MM.1S (cell line): ENCODE measurements around the gene TNXB.

Experiments
- CTCF ChIP-seq: fragments of 300-600 bp; sonication (generic); IDR thresholded peaks from 2 replicates; pipeline ENCODE4 v1.5.1; 2016; ENCODE audit warnings: antibody characterized with exemption, low read length, mixed read lengths
- EZH2 ChIP-seq: fragments of 300-600 bp; sonication (generic); optimal IDR thresholded peaks from 2 replicates; pipeline ENCODE3; 2017; ENCODE audit warnings: low read depth, mild to moderate bottlenecking, antibody characterized with exemption, low read length, mixed read lengths
- EZH2phosphoT487 ChIP-seq: fragments of 300-600 bp; sonication (generic); IDR thresholded peaks from 2 replicates; pipeline ENCODE4 v1.6.1; 2018; ENCODE audit warnings: antibody characterized with exemption, low read length

- TF ChIP-seq CTCF (no peak), EZH2 (no peak), EZH2phosphoT487 (no peak)
Observed at GRCh38 chr6:32149092-32149755, 40.1 kb upstream of the TNXB start.
